PC-9 (cell line): ENCODE results near the gene C1orf105.

Source experiments
- CTCF ChIP-seq: fragments of 200-600 bp; sonication (generic); conservative IDR thresholded peaks from 2 replicates; pipeline ENCODE4 v1.6.1; 2017; ENCODE audit warnings: mixed run types, antibody characterized with exemption, mild to moderate bottlenecking, moderate library complexity
- EZH2 ChIP-seq: fragments of 200-600 bp; sonication (generic); IDR thresholded peaks from 2 replicates; pipeline ENCODE4 v1.8.0; 2017; ENCODE audit warnings: antibody characterized with exemption, low read depth

- TF ChIP-seq CTCF (no peak), EZH2 (no peak)
Measured at GRCh38 chr1:172442843-172443565, 22.5 kb downstream of the C1orf105 start.
